GM21528 (cell line): ENCODE results near the gene SKP2.
"Not testable (repeated sequence)": the region's sequence is repeated elsewhere in the genome, so short reads cannot be mapped to it uniquely, and the experiment has no call there.

ENCODE experiments used
- ATAC-seq: cut with Tn5 transposase; IDR thresholded peaks from one replicate; pipeline ENCODE4 v1.9.1; 2021; ENCODE audit warnings: mild to moderate bottlenecking, moderate library complexity; ENCODE audit not compliant: unreplicated experiment, low FRiP score

The SKP2 gene

GRCh38 chr5:36156121-36156601, 4.2 kb downstream of the SKP2 start:
- ATAC-seq: no peak

DNA sequence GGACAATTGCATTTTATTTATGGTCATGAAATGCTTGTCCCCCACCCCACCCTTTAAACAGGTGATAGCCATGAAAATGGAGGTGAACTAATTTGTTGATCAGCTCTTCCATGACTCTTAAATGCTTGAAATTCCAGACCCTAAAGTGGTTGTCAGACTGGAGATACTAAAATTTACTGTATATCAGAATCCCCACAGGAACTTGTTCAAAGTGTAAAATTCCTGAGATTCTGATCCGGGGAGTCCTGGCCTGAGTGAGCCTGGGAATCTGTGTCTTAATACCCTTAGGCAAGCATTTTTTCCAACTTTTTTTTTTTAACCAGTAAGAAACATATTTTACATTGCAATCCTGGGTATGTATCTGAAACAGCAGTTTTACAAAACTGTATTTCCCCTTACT, 4.7 kb downstream of the SKP2 start:
- ATAC-seq: no peak

- no peak for ATAC-seq
Measured at GRCh38 chr5:36158144-36158543, 6.2 kb downstream of the SKP2 start.

DNA sequence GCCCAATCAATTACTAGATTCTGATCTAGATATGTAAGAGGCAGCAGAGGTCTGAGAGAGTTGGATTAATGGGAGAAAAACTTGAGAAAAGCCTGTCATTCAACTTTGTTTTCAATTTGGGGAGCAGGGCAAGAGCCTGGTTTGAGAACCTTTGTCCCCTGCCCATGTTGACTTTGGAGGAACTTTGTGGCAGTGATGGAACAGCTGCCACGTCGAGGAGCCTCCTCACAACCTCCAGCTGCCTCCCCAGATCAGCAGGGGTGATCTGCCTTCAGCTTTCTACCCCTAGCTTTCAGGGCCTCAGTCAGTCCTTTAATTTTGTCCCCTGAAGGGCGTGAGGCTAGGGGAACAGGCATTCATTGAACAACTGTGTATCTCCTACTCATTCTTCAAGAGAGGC, 8.7 kb downstream of the SKP2 start:
- no peak for ATAC-seq

DNA sequence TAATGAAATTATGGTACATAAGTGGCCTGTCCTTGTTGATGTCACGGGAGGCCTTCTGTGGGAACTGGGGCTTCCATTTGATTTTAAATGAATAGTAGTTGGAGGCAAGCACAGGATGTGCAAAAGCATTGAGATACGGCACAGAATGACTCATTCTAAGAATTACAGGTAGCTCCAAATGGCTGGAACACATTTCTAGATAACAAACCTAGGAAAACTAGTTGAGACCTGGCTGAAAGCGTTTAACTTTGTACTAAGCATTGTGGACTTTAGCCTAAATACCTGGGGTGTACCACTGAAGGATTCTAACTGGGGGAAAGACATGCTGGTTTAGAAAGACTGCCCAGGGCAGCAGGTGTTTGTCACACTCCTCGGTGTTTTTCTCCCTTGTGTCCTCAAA, 9.4 kb downstream of the SKP2 start:
- ATAC-seq: no peak

GRCh38 chr5:36162810-36163486, 11.0 kb downstream of the SKP2 start:
- no peak for ATAC-seq

DNA sequence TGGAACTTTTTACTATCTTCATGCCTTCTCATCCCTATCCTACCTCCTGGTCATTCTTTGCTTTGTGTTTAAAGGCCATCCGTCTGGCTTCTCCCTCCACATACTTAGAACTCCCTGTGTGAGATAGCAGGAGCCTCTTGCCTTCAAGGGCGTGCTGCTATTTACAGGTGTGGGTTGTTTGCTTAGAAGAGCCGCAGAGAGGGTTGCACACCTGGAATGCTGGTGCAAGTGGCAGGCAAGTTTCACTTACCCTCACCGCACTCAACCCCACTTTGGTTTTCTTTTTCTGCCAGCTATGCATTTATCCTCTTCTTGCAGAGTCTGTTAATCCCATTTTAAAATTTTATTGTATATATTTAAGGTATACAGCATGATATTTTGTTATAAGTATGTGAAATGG, 12.6 kb downstream of the SKP2 start:
- ATAC-seq: no peak

DNA sequence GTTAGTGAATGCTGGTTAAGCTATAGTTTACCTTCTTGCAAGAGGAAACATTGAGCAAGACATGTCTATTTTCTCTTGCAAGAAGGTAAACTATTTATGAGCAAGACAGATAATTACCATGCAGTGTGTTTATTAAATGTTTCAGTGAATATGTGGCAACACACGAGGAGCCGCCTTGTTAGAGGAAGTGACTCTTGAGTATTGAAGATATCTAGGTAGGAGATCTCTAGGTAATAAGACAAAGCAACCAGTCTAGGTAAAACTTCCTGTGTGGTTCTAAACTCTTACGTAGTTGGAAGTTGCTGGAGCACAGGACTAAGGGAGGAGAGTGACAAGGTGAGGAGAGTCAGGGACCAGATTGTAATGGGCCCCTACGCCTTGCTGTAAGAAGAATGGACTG, 16.8 kb downstream of the SKP2 start:
- no peak for ATAC-seq

GRCh38 chr5:36170832-36171424, 19.0 kb downstream of the SKP2 start:
- ATAC-seq: no peak

DNA sequence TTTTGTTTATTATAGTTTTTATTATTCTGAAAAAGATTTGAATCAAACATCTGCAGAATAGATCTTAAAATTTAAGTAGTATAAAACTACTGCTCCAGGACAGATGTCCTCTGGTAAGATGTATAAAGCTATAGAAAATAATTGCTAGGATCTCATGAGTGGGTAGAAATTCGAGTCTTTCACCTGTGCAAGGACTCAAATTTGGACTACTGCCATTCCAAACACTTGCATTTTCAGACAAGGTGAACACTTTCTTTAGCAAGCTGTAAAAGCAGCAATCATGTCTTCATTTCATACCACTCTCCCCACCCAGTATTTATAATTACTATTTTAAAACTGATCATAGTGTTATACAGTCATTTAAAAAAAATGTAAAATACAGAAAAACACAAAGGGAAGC, 20.7 kb downstream of the SKP2 start:
- no peak for ATAC-seq

DNA sequence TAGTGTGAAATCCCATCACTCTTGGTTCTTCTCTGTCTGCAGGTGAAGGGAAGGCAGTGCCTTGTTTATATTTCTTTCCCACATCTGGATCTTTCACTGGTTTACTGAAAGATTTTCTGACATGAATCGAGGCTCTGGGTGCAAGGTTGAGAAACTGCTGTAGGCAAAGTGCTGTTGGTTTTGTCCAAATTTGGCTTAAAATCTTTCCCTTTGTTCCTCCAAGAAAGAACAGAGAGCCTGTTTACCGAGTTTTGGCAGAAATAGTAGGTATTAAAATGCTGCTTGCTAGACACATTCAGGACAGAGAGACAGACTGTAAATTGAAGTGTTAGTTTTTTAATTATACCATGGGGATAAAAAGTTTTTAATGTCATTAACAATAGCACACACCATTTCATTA, 21.5 kb downstream of the SKP2 start:
- no peak for ATAC-seq

- ATAC-seq: no peak
Measured at GRCh38 chr5:36174119-36174518, 22.2 kb downstream of the SKP2 start.

DNA sequence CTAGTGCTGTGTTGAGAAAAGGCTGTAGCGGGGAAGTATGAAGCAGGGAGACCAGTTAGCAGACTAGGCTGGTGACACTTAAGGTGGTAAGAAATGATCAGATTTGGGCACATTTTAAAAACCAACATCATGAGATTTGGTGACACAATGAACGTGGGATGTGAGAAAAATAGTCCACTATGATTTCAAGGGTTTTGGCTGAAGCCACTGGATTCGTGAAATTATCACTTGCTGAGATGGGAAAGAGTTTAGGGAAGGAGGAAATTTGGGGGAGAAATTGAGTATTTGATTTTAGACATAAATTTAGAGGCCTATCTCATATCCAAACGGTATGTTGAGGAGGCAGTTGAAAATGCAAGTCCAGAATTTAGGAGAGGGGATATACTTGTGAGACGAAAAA, 23.1 kb downstream of the SKP2 start:
- no peak for ATAC-seq

GRCh38 chr5:36177154-36177553, 25.2 kb downstream of the SKP2 start:
- peak; percentile 97 for ATAC-seq

DNA sequence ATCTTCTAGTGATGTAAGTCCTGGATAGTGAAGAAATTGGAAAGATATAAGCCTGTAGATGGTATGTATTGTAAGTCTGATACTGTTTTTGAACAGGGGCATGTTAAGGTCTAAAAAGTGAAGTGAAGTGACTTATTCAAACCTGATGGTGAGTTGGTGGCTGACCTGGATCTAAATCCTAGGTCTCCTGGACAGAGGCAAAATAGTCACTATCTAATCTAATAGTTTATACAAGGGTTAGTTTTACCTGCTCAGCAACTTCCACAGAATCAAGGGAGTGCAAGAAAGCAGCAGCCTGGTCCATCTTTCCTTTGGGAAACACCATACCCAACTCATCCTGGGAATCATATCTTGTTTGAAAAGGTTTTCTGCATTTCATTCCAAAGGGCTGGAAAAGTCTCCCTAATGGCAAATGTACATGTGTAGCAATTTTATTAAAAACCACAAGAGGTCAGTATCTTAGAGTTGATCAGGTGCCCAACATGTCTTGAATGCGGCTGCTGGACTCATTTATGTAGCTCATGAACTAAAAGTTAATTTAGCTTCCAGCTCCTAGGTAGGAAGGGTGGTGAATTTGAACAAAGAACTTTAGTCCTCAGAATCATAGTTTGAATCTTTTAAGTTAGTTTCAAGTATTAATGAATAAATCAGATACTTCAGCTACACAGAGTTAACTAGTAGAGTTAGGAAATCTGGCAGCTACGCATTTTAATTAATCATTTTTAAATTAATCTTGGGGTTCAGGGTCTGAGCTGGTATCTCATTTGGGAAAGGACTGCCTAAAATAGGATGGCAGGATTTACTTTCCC, 26.0 kb downstream of the SKP2 start:
- no peak for ATAC-seq

GRCh38 chr5:36178524-36178890, 26.6 kb downstream of the SKP2 start:
- no peak for ATAC-seq

- ATAC-seq: no peak
Measured at GRCh38 chr5:36179950-36180349, 28.0 kb downstream of the SKP2 start.

GRCh38 chr5:36180556-36181350, 28.8 kb downstream of the SKP2 start:
- ATAC-seq: no peak

- ATAC-seq: no peak
Measured at GRCh38 chr5:36181774-36182173, 29.9 kb downstream of the SKP2 start.

GRCh38 chr5:36184408-36184807, 32.5 kb downstream of the SKP2 start:
- not testable (repeated sequence) for ATAC-seq

GRCh38 chr5:36193746-36194145, 41.8 kb downstream of the SKP2 start:
- ATAC-seq: no peak
